ENCODE measurements around the gene HSCB. TPM values are rescaled to one million over a fixed set of nuclear protein-coding genes. Genes with fewer than 3 reads are reported as not detected.
"Not testable (repeated sequence)": the region's sequence is repeated elsewhere in the genome, so short reads cannot be mapped to it uniquely, and the experiment has no call there.

The HSCB gene
- total and polyA plus RNA-seq, 9 of the 15 experiments (the other 6 are each of a cell fraction or from before 2014, with no cell fraction given), result 2.6 to 13.1 (median 8.6) TPM

DNA sequence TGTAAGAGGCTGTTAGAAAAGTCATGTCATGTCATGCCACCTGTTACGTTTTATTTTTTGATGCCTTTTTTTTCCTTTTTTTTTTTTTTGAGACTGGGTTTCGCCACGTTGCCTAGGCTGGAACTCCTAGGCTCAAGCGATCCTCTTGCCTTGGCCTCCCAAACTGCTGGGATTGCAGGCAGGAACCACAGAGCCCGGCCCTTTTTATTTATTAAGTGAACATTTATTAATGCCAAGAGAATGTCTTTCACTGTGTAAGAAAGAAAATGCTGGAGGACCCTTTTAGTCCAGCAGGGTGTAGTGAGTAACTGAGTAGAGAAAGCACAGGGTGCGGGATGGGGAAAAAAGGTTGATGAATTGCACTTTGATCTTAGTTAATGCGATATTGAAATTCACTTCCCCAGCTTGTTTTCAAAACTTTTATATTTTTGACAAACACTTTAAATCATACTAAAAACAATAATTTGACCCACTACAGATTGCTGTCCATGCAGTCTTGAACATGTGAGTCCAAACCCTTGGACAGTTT is 60.8 kb downstream of the HSCB start:
- Histone ChIP-seq H3K9ac (ENCODE audit: insufficient read depth in 1 of 2, low read depth in 2 of 2, low read length in 2 of 2) (peak overlapping the region; percentile 70 to 97; a peak in 3 of 4 replicates), H3K9me1 (ENCODE audit: control insufficient read depth, insufficient read depth, low read length) (no peaks in the 10 kb centered on the region), H2AFZ (ENCODE audit: low read depth, low read length) (peak overlapping the region; percentile 64), H3K4me2 (ENCODE audit: insufficient read depth, low read length) (peak overlapping the region; percentile 68), H3K27ac (ENCODE audit: extremely low read depth, low read depth, low read length) (peak overlapping the region; percentile 98), H4K20me1 (replicated peaks; ENCODE audit: control insufficient read depth, insufficient read depth, low read length) (no peaks in the 10 kb centered on the region), H3K36me3 (ENCODE audit: control insufficient read depth, insufficient read depth, low read length) (peaks cover 13% of the 10 kb centered on the region), H3K4me3 (peak overlapping the region; percentile 98; the same call in 1 of the 2 replicates), H3K27me3 (ENCODE audit: control insufficient read depth in 2 of 2, insufficient read depth in 2 of 2, low read length in 2 of 2) (no peaks in the 10 kb centered on the region), H3K79me2 (ENCODE audit: control insufficient read depth, insufficient read depth, low read length) (peaks cover 51% of the 10 kb centered on the region), H3K9me3 (replicated peaks; ENCODE audit: control insufficient read depth, insufficient read depth, low read depth, low read length) (no peaks in the 10 kb centered on the region), H3K4me1 (replicated peaks in 1 of 2; ENCODE audit: control insufficient read depth in 2 of 2, insufficient read depth in 2 of 2, low read length in 2 of 2) (peaks cover 5 to 8% of the 10 kb centered on the region in 2 experiments; a peak in 3 of 5 replicates)
- intact Hi-C loops (cut with micrococcal nuclease), result no loop called here
- CTCF ChIA-PET (ENCODE audit: low intra/inter-chr PET ratio), result no interaction called here
- POLR2A ChIA-PET, result interaction anchor here (0.8 to 9.9 kb wide), 4 partner anchors 10 to 345 kb away, joined by 4 to 109 read pairs (median 6); no protein-coding TSS in a partner anchor
- 39% methylated on average over 4 of the region's 7 CpGs for WGBS (ENCODE audit: insufficient coverage, low coverage, missing lambda C conversion rate)
- DNase-seq (ENCODE audit: extremely low read depth in 1 of 4, low spot score in 3 of 4) (peak in 1 of 4 experiments; percentile 32), FAIRE-seq (no peak), ATAC-seq (no peak)
- TF ChIP-seq SMC3 (conservative IDR thresholded peaks at IDR 0.05; ENCODE audit: insufficient read depth, low read depth, low read length) (no peak), CHD1 (IDR thresholded peaks at IDR 0.05; ENCODE audit: low read length) (no peak)
- TF ChIP-seq, protein P1, sequence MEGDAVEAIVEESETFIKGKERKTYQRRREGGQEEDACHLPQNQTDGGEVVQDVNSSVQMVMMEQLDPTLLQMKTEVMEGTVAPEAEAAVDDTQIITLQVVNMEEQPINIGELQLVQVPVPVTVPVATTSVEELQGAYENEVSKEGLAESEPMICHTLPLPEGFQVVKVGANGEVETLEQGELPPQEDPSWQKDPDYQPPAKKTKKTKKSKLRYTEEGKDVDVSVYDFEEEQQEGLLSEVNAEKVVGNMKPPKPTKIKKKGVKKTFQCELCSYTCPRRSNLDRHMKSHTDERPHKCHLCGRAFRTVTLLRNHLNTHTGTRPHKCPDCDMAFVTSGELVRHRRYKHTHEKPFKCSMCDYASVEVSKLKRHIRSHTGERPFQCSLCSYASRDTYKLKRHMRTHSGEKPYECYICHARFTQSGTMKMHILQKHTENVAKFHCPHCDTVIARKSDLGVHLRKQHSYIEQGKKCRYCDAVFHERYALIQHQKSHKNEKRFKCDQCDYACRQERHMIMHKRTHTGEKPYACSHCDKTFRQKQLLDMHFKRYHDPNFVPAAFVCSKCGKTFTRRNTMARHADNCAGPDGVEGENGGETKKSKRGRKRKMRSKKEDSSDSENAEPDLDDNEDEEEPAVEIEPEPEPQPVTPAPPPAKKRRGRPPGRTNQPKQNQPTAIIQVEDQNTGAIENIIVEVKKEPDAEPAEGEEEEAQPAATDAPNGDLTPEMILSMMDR (IDR thresholded peaks at IDR 0.05 in 2 of 3, conservative IDR thresholded peaks at IDR 0.05 in 1 of 3; ENCODE audit: insufficient read depth in 2 of 3, low read depth in 1 of 3, low read length in 3 of 3), result peak in 2 of 3 experiments; percentile 9 to 20; a peak in 2 of 6 replicates
- in situ Hi-C loops (cut with MboI), result no loop called here
- no TSS peak for BruUV-seq (replicated peaks)

- in situ Hi-C loops (cut with MboI); intact Hi-C loops (cut with micrococcal nuclease); H2AFZ ChIP-seq (ENCODE audit: low read depth, low read length); CTCF ChIA-PET (ENCODE audit: low intra/inter-chr PET ratio); H3K27me3 ChIP-seq (ENCODE audit: control insufficient read depth in 2 of 2, insufficient read depth in 2 of 2, low read length in 2 of 2); DNase-seq (ENCODE audit: extremely low read depth in 1 of 4, low spot score in 3 of 4); H3K36me3 ChIP-seq (ENCODE audit: control insufficient read depth, insufficient read depth, low read length); H3K9me1 ChIP-seq (ENCODE audit: control insufficient read depth, insufficient read depth, low read length); H3K4me2 ChIP-seq (ENCODE audit: insufficient read depth, low read length); H4K20me1 ChIP-seq (replicated peaks; ENCODE audit: control insufficient read depth, insufficient read depth, low read length); H3K9me3 ChIP-seq (replicated peaks; ENCODE audit: control insufficient read depth, insufficient read depth, low read depth, low read length); H3K9ac ChIP-seq (ENCODE audit: insufficient read depth in 1 of 2, low read depth in 2 of 2, low read length in 2 of 2); H3K27ac ChIP-seq (ENCODE audit: extremely low read depth, low read depth, low read length); ATAC-seq; H3K4me3 ChIP-seq; POLR2A ChIA-PET; FAIRE-seq; BruUV-seq (replicated peaks): not testable (repeated sequence)
- H3K79me2 ChIP-seq (ENCODE audit: control insufficient read depth, insufficient read depth, low read length), result peaks cover 23% of the 10 kb centered on the region
- WGBS (ENCODE audit: insufficient coverage, low coverage, missing lambda C conversion rate), result 92% methylated on average over 5 of the region's 5 CpGs
- peaks cover 5 to 13% of the 10 kb centered on the region in 2 experiments; a peak in 4 of 5 replicates for H3K4me1 ChIP-seq (replicated peaks in 1 of 2; ENCODE audit: control insufficient read depth in 2 of 2, insufficient read depth in 2 of 2, low read length in 2 of 2)
Measured at GRCh38 chr22:28805426-28805825, 63.6 kb downstream of the HSCB start.

Other genes with a start within 250 kb of the HSCB start
- 3.2 and 4.6 TPM in 2 replicates for gene TTC28, start 62.2 kb upstream of the HSCB start, total RNA-seq (2014; rRNA removed)
- gene TTC28, start 62.2 kb upstream of the HSCB start, total RNA-seq (2014; rRNA removed; fragmentation: Illumina TruSeq; extraction: Trizol), result 3.1 and 5.9 TPM in 2 replicates
- gene TTC28, start 62.2 kb upstream of the HSCB start, total RNA-seq (2015; rRNA removed; fragmentation: Illumina TruSeq; extraction: Trizol), result 3.1 and 4.4 TPM in 2 replicates
- 10.7 and 10.8 TPM in 2 replicates for gene TTC28, start 62.2 kb upstream of the HSCB start, total RNA-seq (2021)
- gene TTC28, start 62.2 kb upstream of the HSCB start, polyA plus RNA-seq (2011; rRNA removed), result 2.1 and 2.2 TPM in 2 replicates
- gene TTC28, start 62.2 kb upstream of the HSCB start, polyA plus RNA-seq (2014; fragmentation: Illumina TruSeq; extraction: Trizol), result 2.9 and 3.9 TPM in 2 replicates
- gene TTC28, start 62.2 kb upstream of the HSCB start, polyA plus RNA-seq (2014; fragmentation: Nextera tagmentation; extraction: Ambion mirVana), result under 1 TPM; 0.22 to 0.72 TPM
- 2.2 and 4.4 TPM in 2 replicates for gene TTC28, start 62.2 kb upstream of the HSCB start, polyA plus RNA-seq (2014; rRNA removed)
- gene CHEK2, start 219 bp upstream of the HSCB start, total RNA-seq (2014; rRNA removed), result 28.7 and 28.8 TPM in 2 replicates
- 55.2 and 58.0 TPM in 2 replicates for gene CHEK2, start 219 bp upstream of the HSCB start, total RNA-seq (2014; rRNA removed; fragmentation: Illumina TruSeq; extraction: Trizol)
- gene CHEK2, start 219 bp upstream of the HSCB start, total RNA-seq (2015; rRNA removed; fragmentation: Illumina TruSeq; extraction: Trizol), result 46.5 and 47.8 TPM in 2 replicates
- gene CHEK2, start 219 bp upstream of the HSCB start, total RNA-seq (2021), result 44.2 and 55.9 TPM in 2 replicates
- 56.5 and 68.7 TPM in 2 replicates for gene CHEK2, start 219 bp upstream of the HSCB start, polyA plus RNA-seq (2011; rRNA removed)
- 56.5 and 66.9 TPM in 2 replicates for gene CHEK2, start 219 bp upstream of the HSCB start, polyA plus RNA-seq (2014; fragmentation: Illumina TruSeq; extraction: Trizol)
- gene CHEK2, start 219 bp upstream of the HSCB start, polyA plus RNA-seq (2014; fragmentation: Nextera tagmentation; extraction: Ambion mirVana), result 100 to 1,000 TPM in 1 of 2 experiments, 10 to 100 TPM in 1; 70.9 to 102 TPM
- gene CHEK2, start 219 bp upstream of the HSCB start, polyA plus RNA-seq (2014; rRNA removed), result 49.0 and 57.2 TPM in 2 replicates
- gene CCDC117, start 30.7 kb downstream of the HSCB start, total RNA-seq (2014; rRNA removed), result 13.1 and 14.9 TPM in 2 replicates
- 23.2 and 23.9 TPM in 2 replicates for gene CCDC117, start 30.7 kb downstream of the HSCB start, total RNA-seq (2014; rRNA removed; fragmentation: Illumina TruSeq; extraction: Trizol)
- gene CCDC117, start 30.7 kb downstream of the HSCB start, total RNA-seq (2015; rRNA removed; fragmentation: Illumina TruSeq; extraction: Trizol), result 22.2 and 23.3 TPM in 2 replicates
- gene CCDC117, start 30.7 kb downstream of the HSCB start, total RNA-seq (2021), result 18.7 and 19.7 TPM in 2 replicates
- gene CCDC117, start 30.7 kb downstream of the HSCB start, polyA plus RNA-seq (2011; rRNA removed), result 10.1 and 15.8 TPM in 2 replicates
- 17.1 and 20.6 TPM in 2 replicates for gene CCDC117, start 30.7 kb downstream of the HSCB start, polyA plus RNA-seq (2014; fragmentation: Illumina TruSeq; extraction: Trizol)
- 1 to 10 TPM; 5.7 to 8.0 TPM for gene CCDC117, start 30.7 kb downstream of the HSCB start, polyA plus RNA-seq (2014; fragmentation: Nextera tagmentation; extraction: Ambion mirVana)
- gene CCDC117, start 30.7 kb downstream of the HSCB start, polyA plus RNA-seq (2014; rRNA removed), result 13.1 and 13.4 TPM in 2 replicates
- 218 and 269 TPM in 2 replicates for gene XBP1, start 58.5 kb downstream of the HSCB start, total RNA-seq (2014; rRNA removed)
- gene XBP1, start 58.5 kb downstream of the HSCB start, total RNA-seq (2014; rRNA removed; fragmentation: Illumina TruSeq; extraction: Trizol), result 94.6 and 107 TPM in 2 replicates
- gene XBP1, start 58.5 kb downstream of the HSCB start, total RNA-seq (2015; rRNA removed; fragmentation: Illumina TruSeq; extraction: Trizol), result 65.8 and 73.7 TPM in 2 replicates
- gene XBP1, start 58.5 kb downstream of the HSCB start, total RNA-seq (2021), result 94.6 and 101 TPM in 2 replicates
- gene XBP1, start 58.5 kb downstream of the HSCB start, polyA plus RNA-seq (2011; rRNA removed), result 117 and 124 TPM in 2 replicates
- gene XBP1, start 58.5 kb downstream of the HSCB start, polyA plus RNA-seq (2014; fragmentation: Illumina TruSeq; extraction: Trizol), result 95.5 and 115 TPM in 2 replicates
- gene XBP1, start 58.5 kb downstream of the HSCB start, polyA plus RNA-seq (2014; fragmentation: Nextera tagmentation; extraction: Ambion mirVana), result 10 to 100 TPM; 25.0 to 28.6 TPM
- 81.9 and 96.3 TPM in 2 replicates for gene XBP1, start 58.5 kb downstream of the HSCB start, polyA plus RNA-seq (2014; rRNA removed)
- 2.6 and 3.5 TPM in 2 replicates for gene ZNRF3, start 141.5 kb downstream of the HSCB start, total RNA-seq (2014; rRNA removed)
- 1.5 and 1.6 TPM in 2 replicates for gene ZNRF3, start 141.5 kb downstream of the HSCB start, total RNA-seq (2014; rRNA removed; fragmentation: Illumina TruSeq; extraction: Trizol)
- 2.0 and 2.3 TPM in 2 replicates for gene ZNRF3, start 141.5 kb downstream of the HSCB start, total RNA-seq (2015; rRNA removed; fragmentation: Illumina TruSeq; extraction: Trizol)
- 5.9 and 6.1 TPM in 2 replicates for gene ZNRF3, start 141.5 kb downstream of the HSCB start, total RNA-seq (2021)
- gene ZNRF3, start 141.5 kb downstream of the HSCB start, polyA plus RNA-seq (2011; rRNA removed), result 1.0 and 1.1 TPM in 2 replicates
- 1.7 and 2.4 TPM in 2 replicates for gene ZNRF3, start 141.5 kb downstream of the HSCB start, polyA plus RNA-seq (2014; fragmentation: Illumina TruSeq; extraction: Trizol)
- under 1 TPM; 0.41 to 0.58 TPM for gene ZNRF3, start 141.5 kb downstream of the HSCB start, polyA plus RNA-seq (2014; fragmentation: Nextera tagmentation; extraction: Ambion mirVana)
- 2.9 and 4.2 TPM in 2 replicates for gene ZNRF3, start 141.5 kb downstream of the HSCB start, polyA plus RNA-seq (2014; rRNA removed)

Data from K562 (cell line).